GM12801 (cell line): ENCODE measurements around the gene RAB17.

Experiments used
- TF ChIP-seq, protein P1 (sequence below): IDR thresholded peaks from one replicate; pipeline ENCODE4 v1.5.1; 2011; ENCODE audit warnings: control low read depth; ENCODE audit not compliant: insufficient read length; ENCODE audit errors: extremely low read depth

Gene RAB17

DNA sequence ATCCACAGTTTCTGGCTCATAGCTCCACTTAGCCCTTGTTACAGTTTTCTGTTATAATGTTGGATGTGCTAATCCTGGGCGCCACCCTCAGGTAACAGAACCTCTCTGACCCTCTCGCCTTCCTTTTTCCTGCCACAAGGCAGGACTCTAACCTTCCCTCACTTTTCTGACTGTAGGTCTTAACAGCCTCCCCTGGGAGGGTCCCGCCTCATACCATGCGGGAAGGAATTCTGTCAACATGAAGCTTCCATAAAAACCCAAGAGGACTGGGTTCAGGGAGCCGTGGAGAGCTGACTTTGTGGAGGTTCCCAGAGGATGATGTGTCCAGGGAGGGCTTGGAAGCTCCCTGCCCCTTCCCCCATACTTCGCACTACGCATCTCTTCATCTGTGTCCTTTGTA lies 11.9 kb upstream of the RAB17 start:
- TF ChIP-seq, protein P1, sequence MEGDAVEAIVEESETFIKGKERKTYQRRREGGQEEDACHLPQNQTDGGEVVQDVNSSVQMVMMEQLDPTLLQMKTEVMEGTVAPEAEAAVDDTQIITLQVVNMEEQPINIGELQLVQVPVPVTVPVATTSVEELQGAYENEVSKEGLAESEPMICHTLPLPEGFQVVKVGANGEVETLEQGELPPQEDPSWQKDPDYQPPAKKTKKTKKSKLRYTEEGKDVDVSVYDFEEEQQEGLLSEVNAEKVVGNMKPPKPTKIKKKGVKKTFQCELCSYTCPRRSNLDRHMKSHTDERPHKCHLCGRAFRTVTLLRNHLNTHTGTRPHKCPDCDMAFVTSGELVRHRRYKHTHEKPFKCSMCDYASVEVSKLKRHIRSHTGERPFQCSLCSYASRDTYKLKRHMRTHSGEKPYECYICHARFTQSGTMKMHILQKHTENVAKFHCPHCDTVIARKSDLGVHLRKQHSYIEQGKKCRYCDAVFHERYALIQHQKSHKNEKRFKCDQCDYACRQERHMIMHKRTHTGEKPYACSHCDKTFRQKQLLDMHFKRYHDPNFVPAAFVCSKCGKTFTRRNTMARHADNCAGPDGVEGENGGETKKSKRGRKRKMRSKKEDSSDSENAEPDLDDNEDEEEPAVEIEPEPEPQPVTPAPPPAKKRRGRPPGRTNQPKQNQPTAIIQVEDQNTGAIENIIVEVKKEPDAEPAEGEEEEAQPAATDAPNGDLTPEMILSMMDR = no peak

DNA sequence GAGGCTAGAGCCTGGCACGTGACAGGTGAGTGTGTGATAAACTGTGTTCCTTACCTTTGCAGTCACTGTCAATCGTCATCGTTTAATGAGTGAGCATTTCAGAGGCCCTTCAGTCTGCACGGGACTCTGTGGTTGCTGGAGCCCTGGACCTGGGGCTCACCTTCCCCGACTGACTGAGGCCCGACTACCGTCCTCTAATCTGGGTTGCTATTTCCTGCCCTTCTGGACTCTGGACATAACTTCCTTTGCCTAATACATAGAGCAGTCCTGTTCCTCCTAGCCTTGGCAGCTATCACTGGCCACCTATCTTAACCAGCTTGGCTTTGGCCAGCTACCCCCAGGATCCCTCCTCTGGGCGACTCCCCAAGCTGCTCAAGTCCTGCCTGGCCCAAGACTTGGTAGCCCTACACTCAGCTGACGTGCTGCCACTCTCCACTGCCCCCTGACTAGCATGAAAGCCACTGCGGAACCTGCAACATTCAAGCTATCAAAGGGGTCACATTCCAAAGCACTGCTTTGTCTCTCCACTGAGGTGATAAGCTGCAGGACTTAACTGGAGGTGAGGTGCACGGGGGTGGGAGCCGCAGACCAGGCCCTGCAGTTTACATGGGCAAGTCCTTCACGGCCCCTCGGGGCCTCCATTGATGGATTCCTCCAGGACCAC lies 11.1 kb upstream of the RAB17 start:
- TF ChIP-seq, protein P1 = no peak

DNA sequence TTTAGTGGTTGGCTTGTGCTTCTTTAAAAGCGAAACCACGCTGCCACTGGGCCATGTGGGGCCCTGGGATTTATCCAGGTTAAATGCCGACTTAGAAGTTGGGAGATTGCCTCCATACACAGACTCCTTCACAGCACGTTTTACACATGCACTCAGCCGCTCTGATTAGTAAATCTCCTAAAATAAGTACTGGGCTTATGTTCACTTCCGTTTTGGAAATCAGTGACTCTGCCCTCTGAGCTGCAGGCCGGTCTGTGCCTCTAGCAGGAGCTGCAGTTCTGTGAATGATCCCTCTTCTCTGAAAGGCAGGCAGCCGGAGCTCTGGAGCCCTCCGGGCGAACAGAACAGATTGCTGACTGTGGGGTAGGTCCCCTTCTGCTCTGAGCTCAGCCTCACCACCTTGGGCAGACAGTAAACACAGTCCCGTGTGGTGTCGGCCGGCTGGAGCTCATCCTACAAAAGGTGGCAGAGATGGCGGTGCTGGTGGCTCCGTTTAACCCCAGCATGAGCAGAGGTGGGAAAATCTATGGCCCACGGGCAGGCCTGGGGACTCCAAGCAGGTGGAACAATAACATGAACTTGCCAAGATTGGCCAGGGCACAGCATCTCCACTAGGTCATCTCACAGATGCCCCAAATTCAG lies 9.8 kb upstream of the RAB17 start:
- TF ChIP-seq, protein P1 = no peak

DNA sequence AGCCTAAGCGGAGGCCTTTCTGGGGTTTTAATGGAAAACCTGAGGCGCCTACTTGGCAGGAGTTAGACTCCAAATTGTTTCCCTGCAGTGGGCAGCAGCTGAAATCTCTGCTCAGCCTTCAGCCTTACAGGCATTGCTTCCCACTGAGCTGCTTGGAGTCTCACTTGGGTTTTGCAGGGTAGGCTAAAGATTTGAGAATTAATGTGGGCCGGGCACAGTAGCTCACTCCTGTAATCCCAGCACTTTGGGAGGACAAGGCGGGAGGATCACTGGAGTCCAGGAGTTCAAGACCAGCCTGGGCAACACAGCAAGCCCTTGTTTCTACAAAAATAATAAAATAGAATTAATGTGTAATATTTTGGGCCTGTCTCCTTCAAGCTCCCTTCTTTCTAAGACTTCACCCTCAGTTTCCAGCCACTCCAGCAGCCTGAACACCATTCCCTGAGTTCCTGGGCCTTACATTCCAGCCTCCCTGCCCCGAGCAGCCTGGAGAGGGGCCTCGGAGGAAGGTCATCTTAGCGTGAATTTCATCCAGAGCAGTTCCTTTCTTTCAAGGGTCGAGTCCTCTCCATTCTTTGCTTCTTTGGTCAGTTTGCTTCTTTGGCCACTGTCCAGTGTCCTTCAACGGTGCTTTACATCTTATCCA lies 9.1 kb upstream of the RAB17 start:
- TF ChIP-seq, protein P1 = no peak

DNA sequence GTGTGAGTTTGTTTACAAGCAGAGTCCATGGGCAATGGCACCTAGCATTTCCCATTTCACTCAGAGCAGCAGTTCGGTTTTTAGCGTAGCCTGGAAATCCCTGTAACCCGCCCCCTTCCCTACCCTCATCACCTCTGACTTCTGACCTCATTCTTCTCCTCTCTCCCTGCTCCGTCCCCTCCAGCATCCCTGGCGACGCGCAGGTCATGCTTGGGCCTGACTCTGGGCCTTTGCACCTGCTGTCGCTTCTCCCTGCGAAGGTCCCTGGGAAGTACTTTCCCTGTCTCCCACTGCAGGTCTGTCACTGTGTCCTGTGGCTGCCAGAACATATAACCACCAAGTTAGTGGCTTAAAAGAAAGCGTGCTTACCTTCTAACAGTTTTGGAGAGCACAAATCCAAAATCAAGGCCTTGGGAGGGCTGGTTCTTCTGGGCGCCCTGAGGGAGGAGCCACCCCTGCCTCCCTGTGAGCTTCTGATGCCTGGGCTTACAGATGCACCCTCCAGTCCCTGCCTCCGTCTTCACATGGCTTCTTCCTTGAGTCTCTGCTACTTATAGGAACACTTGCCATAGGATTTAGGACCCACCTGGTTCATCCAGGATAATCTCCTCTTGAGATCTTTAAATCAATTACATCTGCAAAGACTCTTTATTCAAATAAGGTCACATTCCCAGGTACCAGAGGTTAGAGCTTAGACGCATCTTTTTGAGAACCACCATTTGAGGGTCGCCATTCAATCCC lies 8.1 kb upstream of the RAB17 start:
- TF ChIP-seq, protein P1 = no peak

DNA sequence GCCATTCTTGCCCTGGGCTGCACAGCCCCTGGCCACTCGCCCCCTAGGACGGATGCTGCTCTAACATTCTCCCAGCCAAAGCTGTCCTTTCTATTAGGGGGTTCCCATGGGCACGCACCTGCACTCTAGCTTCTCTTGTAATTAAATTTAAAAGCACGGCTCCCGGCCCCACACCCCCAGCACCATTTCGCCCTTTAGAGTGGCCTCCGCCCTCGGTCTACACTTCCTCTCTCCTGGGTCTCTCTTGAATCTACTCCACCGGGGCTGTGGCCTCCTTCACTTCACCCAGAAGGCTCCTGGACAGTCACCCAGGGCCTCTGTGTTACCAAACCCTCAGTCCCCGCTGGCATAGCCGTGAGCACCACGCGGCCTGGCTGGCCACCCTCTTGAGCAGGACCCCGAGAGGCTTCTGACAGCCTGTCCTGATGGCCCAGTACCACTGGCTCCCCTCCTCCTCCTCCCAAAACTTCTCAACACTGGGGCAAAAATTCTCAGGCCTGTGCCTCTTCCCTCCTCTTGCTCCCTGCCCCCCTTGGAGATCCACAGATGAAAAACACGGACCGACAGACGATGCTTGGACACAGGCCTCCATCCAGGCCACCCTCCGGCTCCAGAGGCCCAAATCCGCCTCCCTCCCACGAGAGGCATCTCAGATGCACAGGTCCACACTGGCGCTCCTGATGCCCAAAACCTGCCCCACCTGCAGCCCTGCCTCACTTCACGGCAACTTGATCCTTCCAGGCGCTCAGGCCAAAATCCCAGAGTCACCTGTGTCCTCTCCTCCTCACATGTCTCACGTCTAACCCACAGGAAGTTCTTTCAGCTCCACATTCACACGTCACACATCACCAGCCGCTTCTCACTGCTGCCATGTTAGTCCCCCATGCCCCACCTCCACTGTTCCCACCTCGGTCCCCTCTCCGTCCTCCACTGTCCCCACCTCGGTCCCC lies 6.9 kb upstream of the RAB17 start:
- TF ChIP-seq, protein P1 = no peak
